GM18870 (cell line): Measurements from ENCODE around the gene KCNJ14.

Experiments used
- ATAC-seq: cut with Tn5 transposase; IDR thresholded peaks from one replicate; pipeline ENCODE4 v1.9.1; 2021; ENCODE audit warnings: moderate library complexity; ENCODE audit not compliant: unreplicated experiment

The KCNJ14 gene

GRCh38 chr19:48455171-48455907 is at the start of gene KCNJ14:
Gene KCNJ14 (plus strand): TSS chr19:48455574. CDS start chr19:48461725, 6,151 bp downstream.
- ATAC-seq, result no peak

DNA sequence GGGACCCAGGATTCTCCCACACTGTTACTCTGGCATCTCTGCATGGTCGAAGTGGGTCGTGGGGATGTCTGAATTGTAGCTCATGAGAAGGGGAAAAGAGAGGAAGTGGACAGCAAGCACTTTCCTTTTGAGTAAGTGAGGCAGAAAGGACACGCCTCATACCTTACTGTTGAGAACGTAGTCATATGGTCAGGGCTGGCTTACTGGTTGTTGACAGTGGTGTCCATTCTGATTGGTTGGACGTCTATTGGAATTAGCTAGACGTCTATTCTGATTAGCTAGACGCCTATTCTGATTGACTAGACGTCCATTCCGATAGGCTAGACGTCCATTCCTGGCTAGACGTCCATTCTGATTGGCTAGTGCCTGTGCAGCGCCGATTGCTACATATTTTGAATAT is 49.5 kb upstream of the KCNJ14 start:
- ATAC-seq, result no peak

GRCh38 chr19:48413879-48414587 is 41.3 kb upstream of the KCNJ14 start:
- ATAC-seq, result no peak

GRCh38 chr19:48415395-48415794 is 40.0 kb upstream of the KCNJ14 start:
- no peak for ATAC-seq

GRCh38 chr19:48415806-48416221 is 39.6 kb upstream of the KCNJ14 start:
- no peak for ATAC-seq

DNA sequence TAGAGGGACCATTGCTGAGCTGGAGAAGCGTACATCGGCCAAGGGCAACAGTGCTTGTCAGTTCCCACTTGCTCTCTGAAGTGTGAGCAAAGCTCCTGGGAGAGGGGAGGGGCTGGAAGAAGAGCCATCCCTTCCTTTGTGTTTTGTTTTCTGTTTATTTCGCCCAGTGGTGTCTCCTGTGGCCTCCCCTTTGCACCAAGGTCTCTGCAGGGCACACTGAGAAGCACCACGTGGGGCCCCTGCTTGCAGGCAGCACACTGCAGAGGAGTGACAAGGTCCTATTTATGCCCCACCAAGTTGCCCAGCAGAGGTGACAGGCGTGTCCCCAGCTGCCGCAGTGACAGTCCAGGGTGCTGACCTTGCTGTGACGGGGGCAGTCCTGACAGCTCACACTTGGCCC is 38.0 kb upstream of the KCNJ14 start:
- no peak for ATAC-seq

GRCh38 chr19:48418317-48419064 is 36.9 kb upstream of the KCNJ14 start:
- no peak for ATAC-seq

DNA sequence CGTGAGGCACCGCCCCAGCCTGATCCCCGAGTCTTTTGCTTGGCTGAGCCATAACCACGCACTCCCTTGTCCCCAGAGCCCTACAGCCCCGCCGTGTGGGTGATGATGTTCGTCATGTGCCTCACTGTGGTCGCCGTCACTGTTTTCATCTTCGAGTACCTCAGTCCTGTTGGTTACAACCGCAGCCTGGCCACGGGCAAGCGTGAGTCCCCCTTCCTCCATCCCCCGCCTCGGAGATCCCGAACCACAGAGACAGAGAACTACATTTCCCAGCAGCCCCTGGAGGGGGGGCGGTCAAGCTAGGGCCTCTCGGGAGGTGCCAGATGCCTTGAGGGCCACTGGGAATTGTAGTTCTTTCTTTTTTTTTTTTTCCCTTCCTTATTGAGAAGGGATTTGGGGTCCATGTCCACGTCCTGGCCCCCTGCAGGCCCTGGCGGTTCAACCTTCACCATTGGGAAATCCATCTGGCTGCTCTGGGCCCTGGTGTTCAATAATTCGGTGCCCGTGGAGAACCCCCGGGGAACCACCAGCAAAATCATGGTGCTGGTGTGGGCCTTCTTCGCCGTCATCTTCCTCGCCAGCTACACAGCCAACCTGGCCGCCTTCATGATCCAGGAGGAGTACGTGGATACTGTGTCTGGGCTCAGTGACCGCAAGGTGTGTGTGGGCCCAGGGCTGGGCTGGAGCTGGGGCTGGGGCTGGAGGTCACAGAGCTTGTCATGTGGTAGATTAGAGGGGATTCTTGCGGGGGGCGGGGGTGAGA is 36.0 kb upstream of the KCNJ14 start:
- ATAC-seq, result no peak

DNA sequence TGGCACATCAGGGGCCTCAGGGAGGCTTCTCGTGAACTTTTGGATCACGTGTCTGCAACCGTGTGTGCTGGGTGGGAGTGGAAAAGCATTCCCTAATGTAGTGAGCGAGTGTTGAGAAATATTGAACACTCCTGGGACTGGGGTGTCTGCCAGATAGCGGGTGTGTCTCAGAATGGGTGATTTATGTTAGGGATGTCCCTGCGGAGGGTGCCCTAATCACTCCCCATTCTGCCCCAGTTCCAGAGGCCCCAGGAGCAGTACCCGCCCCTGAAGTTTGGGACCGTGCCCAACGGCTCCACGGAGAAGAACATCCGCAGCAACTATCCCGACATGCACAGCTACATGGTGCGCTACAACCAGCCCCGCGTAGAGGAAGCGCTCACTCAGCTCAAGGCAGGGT is 33.8 kb upstream of the KCNJ14 start:
- no peak for ATAC-seq

GRCh38 chr19:48424694-48425219 is 30.6 kb upstream of the KCNJ14 start:
- no peak for ATAC-seq

DNA sequence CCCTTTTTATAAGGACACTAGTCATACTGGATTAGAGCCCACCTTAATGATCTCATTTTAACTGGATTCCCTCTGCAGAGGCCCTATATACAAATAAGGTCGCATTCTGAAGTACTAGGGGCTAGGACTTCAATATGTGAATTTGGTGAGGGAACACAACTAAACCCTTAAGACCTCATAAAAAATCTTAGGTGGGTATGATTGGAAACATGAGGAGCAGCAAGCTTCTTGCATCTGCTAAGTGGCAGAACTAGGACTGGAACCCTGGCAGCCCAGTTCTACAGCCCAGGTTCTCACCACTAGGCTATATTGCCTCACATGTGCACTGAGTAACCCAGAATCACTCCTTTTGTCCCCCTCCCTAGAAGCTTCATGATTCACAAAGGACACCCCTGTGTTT is 26.7 kb upstream of the KCNJ14 start:
- ATAC-seq, result no peak

DNA sequence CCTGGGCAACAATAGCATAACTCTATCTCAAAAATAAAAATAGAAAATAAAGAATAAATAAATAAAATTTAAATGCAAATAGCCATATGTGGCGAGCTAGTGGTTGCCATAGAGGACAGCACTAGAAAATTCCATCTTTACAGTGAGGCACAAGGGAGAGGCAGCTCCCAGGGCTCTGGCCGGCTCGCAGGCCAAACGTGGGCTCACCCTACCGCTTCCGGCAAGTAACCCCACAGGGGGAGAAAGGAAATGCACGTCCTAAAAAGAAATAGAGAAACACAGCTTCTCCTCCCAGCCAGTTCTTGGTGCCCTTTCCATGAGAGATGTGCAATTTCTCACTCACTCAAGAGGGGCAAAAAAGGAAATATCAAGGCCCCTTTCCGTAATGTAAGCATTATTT is 22.0 kb upstream of the KCNJ14 start:
- no peak for ATAC-seq

GRCh38 chr19:48436586-48436985 is 18.8 kb upstream of the KCNJ14 start:
- no peak for ATAC-seq

- ATAC-seq, result no peak
These were observed 13.9 kb upstream of the KCNJ14 start for GRCh38 chr19:48441360-48442050.

GRCh38 chr19:48442116-48443035 is 13.0 kb upstream of the KCNJ14 start:
- ATAC-seq, result no peak

DNA sequence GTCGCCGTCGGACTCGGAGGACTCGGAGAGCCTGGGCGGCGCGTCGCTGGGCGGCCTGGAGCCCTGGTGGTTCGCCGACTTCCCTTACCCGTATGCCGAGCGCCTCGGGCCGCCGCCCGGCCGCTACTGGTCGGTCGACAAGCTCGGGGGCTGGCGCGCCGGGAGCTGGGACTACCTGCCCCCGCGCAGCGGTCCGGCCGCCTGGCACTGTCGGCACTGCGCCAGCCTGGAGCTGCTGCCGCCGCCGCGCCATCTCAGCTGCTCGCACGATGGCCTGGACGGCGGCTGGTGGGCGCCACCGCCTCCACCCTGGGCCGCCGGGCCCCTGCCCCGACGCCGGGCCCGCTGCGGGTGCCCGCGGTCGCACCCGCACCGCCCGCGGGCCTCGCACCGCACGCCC is 12.1 kb upstream of the KCNJ14 start:
- ATAC-seq, result no peak

DNA sequence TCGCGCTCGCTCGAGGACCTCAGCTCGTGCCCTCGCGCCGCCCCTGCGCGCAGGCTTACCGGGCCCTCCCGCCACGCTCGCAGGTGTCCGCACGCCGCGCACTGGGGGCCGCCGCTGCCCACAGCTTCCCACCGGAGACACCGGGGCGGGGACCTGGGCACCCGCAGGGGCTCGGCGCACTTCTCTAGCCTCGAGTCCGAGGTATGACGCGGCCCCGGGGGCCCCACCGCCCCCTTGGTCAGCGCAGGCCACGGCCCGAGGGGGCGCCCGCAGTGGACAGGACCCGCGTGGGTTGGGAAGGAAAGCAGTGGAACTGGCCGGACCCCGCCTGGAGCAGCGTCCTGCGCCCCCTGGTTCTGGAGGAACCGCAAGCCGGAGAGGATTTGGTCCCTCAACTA is 11.6 kb upstream of the KCNJ14 start:
- no peak for ATAC-seq

- ATAC-seq, result no peak
These were observed 11.0 kb upstream of the KCNJ14 start for GRCh38 chr19:48444129-48444935.

GRCh38 chr19:48444936-48445200 is 10.5 kb upstream of the KCNJ14 start:
- no peak for ATAC-seq
